SU-DHL-6 (cell line): ENCODE results near the gene MBOAT7.

Source experiments
- H2AFZ ChIP-seq: fragments of 200-600 bp; sonication (generic); 2 replicates; pipeline ENCODE4 v1.6.1; 2014; ENCODE audit warnings: low read depth, mild to moderate bottlenecking, moderate library complexity, mixed read lengths, antibody characterized with exemption, low read length; ENCODE audit not compliant: severe bottlenecking
- H3F3A ChIP-seq: fragments of 200-600 bp; shearing (Covaris generic); 2 replicates; pipeline ENCODE4 v1.6.0; 2016; ENCODE audit warnings: antibody characterized with exemption, mild to moderate bottlenecking; ENCODE audit not compliant: insufficient read depth
- H3K27ac ChIP-seq: fragments of 200-600 bp; sonication (generic); 2 replicates; pipeline ENCODE4 v1.5.1; 2016; ENCODE audit warnings: low read depth, mild to moderate bottlenecking, low read length, moderate library complexity, mixed read lengths
- H3K27me3 ChIP-seq: fragments of 200-600 bp; sonication (generic), shearing (Covaris generic); 2 replicates; pipeline ENCODE4 v1.6.0; 2014; ENCODE audit warnings: mild to moderate bottlenecking, low read length
- H3K36me3 ChIP-seq: fragments of 200-600 bp; sonication (generic); 2 replicates; pipeline ENCODE4 v1.6.1; 2014; ENCODE audit warnings: mild to moderate bottlenecking, low read length, mixed read lengths
- H3K4me2 ChIP-seq: fragments of 300-600, 200-600 bp; shearing (Covaris generic), sonication (generic); 2 replicates; pipeline ENCODE4 v1.6.0; 2014; ENCODE audit warnings: low read length, low read depth, mild to moderate bottlenecking; ENCODE audit not compliant: poor library complexity, severe bottlenecking
- H3K4me3 ChIP-seq: fragments of 200-600 bp; sonication (generic); 2 replicates; pipeline ENCODE4 v1.5.1; 2014; ENCODE audit warnings: antibody characterized with exemption, low read length, mild to moderate bottlenecking, mixed read lengths; ENCODE audit not compliant: insufficient read depth, poor library complexity, severe bottlenecking
- H3K79me2 ChIP-seq: fragments of 200-600 bp; sonication (generic); 2 replicates; pipeline ENCODE4 v1.6.1; 2014; ENCODE audit warnings: mild to moderate bottlenecking, low read length, moderate library complexity; ENCODE audit not compliant: insufficient read depth
- H3K9ac ChIP-seq: fragments of 200-600 bp; sonication (generic); 2 replicates; pipeline ENCODE4 v1.7.0; 2014; ENCODE audit warnings: mild to moderate bottlenecking, low read length
- H3K9me2 ChIP-seq: fragments of 200-600 bp; sonication (generic); replicated peaks from 2 replicates; pipeline ENCODE4 v1.6.1; 2014; ENCODE audit warnings: low read length; ENCODE audit not compliant: insufficient read depth
- H3K9me3 ChIP-seq: fragments of 200-600 bp; sonication (generic); 2 replicates; pipeline ENCODE4 v1.6.1; 2014; ENCODE audit warnings: low read length, mixed read lengths; ENCODE audit not compliant: insufficient read depth
- H4K20me1 ChIP-seq: fragments of 200-600 bp; sonication (generic); 2 replicates; pipeline ENCODE4 v1.6.1; 2014; ENCODE audit warnings: low read depth, mild to moderate bottlenecking, antibody characterized with exemption, low read length, moderate library complexity, mixed read lengths
- EZH2phosphoT487 ChIP-seq: fragments of 200-600 bp; sonication (generic), shearing (Covaris generic); conservative IDR thresholded peaks from 2 replicates; pipeline ENCODE4 v1.6.1; 2018; ENCODE audit warnings: mild to moderate bottlenecking, antibody characterized with exemption, low read length, moderate library complexity, mixed read lengths
- TF ChIP-seq, protein P1 (sequence below): fragments of 200-600 bp; sonication (generic); IDR thresholded peaks from one replicate; pipeline ENCODE4 v1.5.1; 2017; ENCODE audit warnings: antibody characterized with exemption, mild to moderate bottlenecking, low read length, moderate library complexity; ENCODE audit not compliant: insufficient read depth, poor library complexity, severe bottlenecking

The MBOAT7 gene

DNA sequence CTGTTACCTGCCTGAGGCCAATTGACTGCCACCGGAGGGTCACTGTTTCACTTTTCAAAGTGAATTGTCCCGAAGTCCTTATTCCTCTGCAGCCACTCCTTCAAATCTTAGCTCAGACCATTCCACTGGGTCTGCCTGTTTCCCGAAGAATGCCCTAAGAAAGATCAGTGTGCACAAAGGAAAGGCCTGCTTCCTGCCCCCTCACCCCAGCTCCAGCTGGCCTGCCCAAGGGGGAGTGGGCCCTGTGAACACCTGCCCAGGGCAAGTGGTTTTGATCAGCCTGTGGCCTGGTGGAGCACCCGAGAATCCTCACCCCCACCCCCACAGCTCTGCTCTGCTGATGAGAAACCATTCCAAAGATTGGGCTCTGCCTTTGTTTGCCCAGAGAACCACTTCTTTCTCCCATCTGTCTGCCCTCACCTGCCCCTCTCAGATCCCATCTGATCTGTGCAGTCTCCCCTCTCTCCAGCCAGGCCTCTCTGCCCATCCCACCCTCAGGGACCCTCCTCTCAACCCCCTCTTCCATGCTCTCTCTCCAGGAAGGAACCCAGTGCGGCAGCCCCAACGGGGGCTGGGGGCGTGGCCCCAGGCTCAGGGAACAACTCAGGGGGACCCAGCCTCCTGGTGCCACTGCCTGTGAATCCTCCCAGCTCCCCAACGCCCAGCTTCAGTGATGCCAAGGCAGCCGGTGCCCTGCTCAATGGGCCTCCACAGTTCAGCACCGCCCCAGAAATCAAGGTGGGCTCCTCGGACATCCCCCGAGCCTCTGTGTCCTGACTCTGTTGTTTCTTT lies 40.2 kb downstream of the MBOAT7 start:
- no peak for TF ChIP-seq EZH2phosphoT487
- TF ChIP-seq, protein P1, sequence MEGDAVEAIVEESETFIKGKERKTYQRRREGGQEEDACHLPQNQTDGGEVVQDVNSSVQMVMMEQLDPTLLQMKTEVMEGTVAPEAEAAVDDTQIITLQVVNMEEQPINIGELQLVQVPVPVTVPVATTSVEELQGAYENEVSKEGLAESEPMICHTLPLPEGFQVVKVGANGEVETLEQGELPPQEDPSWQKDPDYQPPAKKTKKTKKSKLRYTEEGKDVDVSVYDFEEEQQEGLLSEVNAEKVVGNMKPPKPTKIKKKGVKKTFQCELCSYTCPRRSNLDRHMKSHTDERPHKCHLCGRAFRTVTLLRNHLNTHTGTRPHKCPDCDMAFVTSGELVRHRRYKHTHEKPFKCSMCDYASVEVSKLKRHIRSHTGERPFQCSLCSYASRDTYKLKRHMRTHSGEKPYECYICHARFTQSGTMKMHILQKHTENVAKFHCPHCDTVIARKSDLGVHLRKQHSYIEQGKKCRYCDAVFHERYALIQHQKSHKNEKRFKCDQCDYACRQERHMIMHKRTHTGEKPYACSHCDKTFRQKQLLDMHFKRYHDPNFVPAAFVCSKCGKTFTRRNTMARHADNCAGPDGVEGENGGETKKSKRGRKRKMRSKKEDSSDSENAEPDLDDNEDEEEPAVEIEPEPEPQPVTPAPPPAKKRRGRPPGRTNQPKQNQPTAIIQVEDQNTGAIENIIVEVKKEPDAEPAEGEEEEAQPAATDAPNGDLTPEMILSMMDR, result no peak
- H4K20me1 ChIP-seq, result no peaks in the 10 kb centered on the region
- H3F3A ChIP-seq, result peaks cover 2% of the 10 kb centered on the region; the same call in 1 of the 2 replicates

DNA sequence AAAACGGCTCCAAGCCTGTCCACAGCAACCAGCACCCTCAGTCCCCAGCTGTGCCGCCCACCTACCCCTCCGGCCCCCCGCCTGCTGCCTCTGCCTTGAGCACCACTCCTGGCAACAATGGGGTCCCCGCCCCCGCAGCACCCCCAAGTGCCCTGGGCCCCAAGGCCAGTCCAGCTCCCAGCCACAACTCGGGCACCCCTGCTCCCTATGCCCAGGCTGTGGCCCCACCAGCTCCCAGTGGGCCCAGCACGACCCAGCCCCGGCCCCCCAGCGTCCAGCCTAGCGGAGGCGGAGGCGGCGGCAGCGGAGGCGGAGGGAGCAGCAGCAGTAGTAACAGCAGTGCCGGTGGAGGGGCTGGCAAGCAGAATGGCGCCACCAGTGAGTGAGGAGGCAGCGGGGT lies 41.2 kb downstream of the MBOAT7 start:
- Histone ChIP-seq H3K79me2 (no peaks in the 10 kb centered on the region), H3K4me2 (no peak overlapping the region), H3F3A (no peaks in the 10 kb centered on the region), H3K4me3 (no peak overlapping the region), H3K27me3 (no peaks in the 10 kb centered on the region), H3K9ac (no peak overlapping the region), H4K20me1 (no peaks in the 10 kb centered on the region), H3K9me2 (no peaks in the 10 kb centered on the region), H3K27ac (no peak overlapping the region), H2AFZ (no peak overlapping the region), H3K9me3 (no peaks in the 10 kb centered on the region), H3K36me3 (peaks cover 3% of the 10 kb centered on the region; the same call in 1 of the 2 replicates)
- TF ChIP-seq, protein P1, result no peak
- TF ChIP-seq EZH2phosphoT487, result no peak

More for the DNA sequence above, 40.2 kb downstream of the MBOAT7 start:
- Histone ChIP-seq H3K4me2 (no peak overlapping the region), H3K4me3 (no peak overlapping the region), H3K9me3 (no peaks in the 10 kb centered on the region), H3K9ac (no peak overlapping the region), H3K79me2 (no peaks in the 10 kb centered on the region), H3K27me3 (no peaks in the 10 kb centered on the region), H2AFZ (no peak overlapping the region), H3K36me3 (peaks cover 3% of the 10 kb centered on the region; the same call in 1 of the 2 replicates), H3K27ac (no peak overlapping the region), H3K9me2 (no peaks in the 10 kb centered on the region)

DNA sequence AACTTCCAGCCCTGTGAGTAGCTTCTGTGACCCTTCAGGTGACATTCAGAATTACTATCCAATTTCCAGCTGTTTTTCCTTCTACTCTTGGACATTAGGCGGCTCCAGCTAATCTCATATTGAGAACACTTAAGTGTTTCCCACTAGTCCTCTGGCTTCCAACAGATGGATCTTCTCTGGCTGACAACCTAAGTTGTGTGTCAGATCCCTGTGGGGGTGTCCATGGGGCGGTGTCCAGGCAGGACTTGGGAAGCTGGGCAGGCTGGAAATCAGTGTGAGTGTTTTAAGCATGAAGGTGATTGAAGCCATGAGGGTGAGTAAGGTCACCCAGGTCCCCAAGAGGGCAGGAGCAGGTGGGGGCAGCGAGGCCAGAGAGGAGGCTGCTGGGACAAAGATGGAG lies 41.7 kb downstream of the MBOAT7 start:
- Histone ChIP-seq H3K4me3 (no peak overlapping the region), H3K9me2 (no peaks in the 10 kb centered on the region), H4K20me1 (no peaks in the 10 kb centered on the region), H3K27me3 (no peaks in the 10 kb centered on the region), H3K79me2 (peaks cover under 1% of the 10 kb centered on the region; the same call in 1 of the 2 replicates), H3K9me3 (no peaks in the 10 kb centered on the region), H3K9ac (no peak overlapping the region), H3K27ac (no peak overlapping the region), H3K4me2 (no peak overlapping the region), H3K36me3 (peaks cover 3% of the 10 kb centered on the region; the same call in 1 of the 2 replicates), H2AFZ (no peak overlapping the region), H3F3A (no peaks in the 10 kb centered on the region)
- no peak for TF ChIP-seq EZH2phosphoT487
- TF ChIP-seq, protein P1, result no peak
